Dermis blood vessel endothelial cell (primary cell): ENCODE data around the gene ANKRD13B. TPM values are rescaled to one million over a fixed set of nuclear protein-coding genes. Genes with fewer than 3 reads are reported as not detected.

Source experiments
- DNase-seq: peaks from one replicate; pipeline ENCODE4 v3.0.0; 2010
- total RNA-seq: library from RNA; depleted of rRNA; stranded (reverse); fragments of >200 nt; gene quantifications from 2 replicates; pipeline ENCODE4 v1.2.3, GENCODE V29; 2014

ANKRD13B gene
- total RNA-seq, 1 donor from 2014 or later: 7.7 TPM

- DNase-seq: no peak
Observed at GRCh38 chr17:29618272-29619065, 25.5 kb downstream of the ANKRD13B start.

DNA sequence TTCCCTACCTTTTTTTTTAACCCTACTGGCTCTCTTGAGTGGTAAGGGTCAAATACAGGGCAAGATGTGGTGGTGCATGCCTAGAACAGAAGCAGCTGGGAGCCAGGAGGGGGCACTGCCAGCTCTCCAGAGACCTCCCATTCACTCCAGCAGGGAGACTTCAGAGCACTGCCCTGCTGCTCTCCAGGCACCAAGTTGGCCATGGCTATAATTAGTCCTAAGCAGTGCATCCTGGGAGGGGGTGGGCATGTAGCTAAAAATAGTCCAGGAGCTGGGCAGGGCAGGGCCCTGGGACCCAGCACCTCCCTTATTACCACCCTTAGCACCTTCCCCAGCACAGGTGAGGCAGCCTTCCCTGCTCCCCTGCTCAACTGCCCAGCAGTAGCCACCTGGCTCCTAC lies 26.3 kb downstream of the ANKRD13B start:
- DNase-seq: peak; percentile 68

- no peak for DNase-seq
Observed at GRCh38 chr17:29620271-29620670, 27.3 kb downstream of the ANKRD13B start.

DNA sequence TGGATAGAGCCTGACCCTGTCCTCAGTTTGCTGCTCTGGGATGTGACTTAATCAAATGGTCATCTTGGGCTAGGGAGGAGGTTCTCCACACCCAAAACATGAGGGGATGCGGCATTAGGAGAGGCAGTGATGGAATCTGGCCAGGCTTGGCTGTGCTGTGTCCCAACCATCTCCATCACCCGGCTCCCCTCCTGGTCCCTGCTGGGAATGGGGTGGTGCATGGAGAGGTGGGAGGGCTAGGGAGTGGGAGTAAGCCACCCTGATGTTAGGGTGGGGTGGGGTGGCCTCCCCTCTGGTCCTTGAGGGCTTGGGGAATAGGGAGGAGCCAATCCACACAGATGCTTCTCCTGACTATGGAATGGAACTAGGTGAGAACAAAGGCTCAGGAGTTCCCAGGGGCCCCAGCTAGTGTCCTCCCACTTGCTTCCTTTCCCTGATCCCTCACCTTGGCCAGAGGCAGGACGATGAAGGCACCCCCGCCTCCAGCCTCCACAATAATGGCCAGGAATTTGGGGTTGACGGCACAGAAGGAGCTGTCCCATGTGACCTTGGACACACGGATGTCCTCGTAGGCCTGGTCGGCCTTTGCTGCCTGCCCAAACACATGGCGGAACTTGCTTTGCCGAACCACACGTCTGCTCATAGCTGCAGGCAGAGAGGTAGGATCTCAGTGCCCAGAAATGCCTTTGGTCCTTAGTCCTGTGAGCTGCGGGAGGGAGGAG lies 28.0 kb downstream of the ANKRD13B start:
- DNase-seq: no peak

- no peak for DNase-seq
Observed at GRCh38 chr17:29621751-29622194, 28.8 kb downstream of the ANKRD13B start.

GRCh38 chr17:29622337-29623282 lies 29.7 kb downstream of the ANKRD13B start, which contains the start of gene CORO6:
CORO6 (minus strand) TSS chr17:29622912; CDS start chr17:29621421, 1,491 bp downstream.
- peak; percentile 52 for DNase-seq

DNA sequence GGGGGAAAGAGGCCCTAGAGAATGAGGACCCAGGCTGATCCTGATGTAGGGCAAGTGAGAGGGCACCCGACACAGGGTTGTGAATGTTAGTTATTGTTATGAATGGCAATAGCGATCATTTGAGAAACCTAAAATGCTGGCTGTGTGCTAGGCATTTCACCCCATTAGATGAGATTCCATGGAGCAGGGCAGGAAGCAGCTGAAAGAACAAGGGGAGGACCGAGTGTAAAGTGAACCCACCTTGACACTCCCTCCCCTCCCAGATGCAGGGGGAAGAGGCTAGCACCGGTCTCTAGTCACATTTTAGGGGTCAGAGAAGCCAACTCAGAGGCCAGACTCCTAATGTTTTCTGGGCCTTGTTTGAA lies 30.3 kb downstream of the ANKRD13B start:
- no peak for DNase-seq

DNA sequence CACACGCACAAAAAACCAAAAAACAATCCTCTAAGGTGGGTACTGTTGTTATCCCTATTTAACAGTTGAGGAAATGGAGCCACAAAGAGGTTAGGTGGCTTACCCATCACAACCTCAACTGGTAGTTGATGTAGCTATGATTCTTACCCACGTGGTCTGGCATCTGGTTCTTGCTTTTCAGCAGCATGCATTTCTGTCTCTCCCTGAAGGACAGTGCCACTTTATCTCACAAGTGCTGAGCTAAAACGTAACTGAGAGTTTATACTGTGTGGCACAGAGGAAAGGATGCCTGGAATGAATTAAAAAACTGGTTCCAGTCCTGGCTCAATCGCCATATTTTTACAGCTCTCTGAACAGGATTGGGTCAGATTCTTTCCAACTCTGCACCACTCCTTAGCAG lies 31.7 kb downstream of the ANKRD13B start:
- no peak for DNase-seq

DNA sequence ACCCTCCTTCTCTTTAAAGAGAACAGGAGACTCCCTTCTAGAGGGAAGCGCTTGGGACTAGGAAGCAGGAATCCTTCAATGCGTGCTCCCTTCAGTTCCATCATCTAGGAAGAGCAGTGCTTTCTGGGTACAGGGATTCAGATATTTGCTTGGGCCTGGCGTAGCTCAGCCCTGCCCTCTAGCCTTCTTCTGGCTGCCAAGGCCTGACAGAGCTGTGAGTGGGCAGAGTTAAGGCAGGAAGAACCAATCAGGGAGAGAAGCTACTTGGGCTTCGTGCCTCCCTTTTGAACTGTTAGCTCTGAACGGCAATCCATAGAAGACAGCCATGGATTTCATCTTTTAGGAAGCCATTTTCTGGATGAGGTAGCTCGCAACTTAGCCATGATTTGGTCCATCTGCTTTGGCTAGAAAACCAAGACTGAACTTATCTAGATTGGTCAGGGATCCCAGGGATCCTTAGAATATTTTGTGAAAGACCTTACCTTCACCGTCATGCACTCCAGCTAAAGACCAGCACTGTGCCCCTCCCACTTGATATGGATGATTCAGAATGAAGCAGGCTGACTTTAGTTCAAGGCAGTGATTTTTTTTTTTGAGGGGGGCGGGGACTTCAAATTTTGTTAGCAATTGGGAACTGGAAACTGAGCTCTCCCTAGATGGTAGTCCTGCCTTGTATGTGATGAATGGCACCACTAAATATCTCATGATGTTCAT lies 32.3 kb downstream of the ANKRD13B start:
- peak; percentile 34 for DNase-seq

DNA sequence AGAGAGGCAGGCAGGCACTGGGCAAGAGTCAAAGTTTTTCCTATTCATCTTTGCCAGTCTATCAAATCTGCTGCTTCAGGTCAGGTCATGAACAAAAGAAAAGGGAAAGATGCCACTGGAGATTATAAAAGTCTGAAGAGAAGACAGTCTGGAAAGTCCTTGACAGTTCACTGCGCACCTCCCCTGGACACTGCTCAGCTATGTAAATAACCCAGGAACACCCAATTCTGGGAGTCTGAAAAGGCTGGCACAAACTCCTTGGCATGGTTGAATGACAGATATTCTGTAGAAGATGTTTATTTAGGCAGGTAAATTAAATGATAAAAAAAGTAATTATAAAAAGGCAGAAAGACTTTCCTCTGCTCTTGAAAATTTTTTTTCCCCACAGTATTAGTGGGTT lies 35.0 kb downstream of the ANKRD13B start:
- no peak for DNase-seq

GRCh38 chr17:29628644-29629043 lies 35.7 kb downstream of the ANKRD13B start:
- no peak for DNase-seq

DNA sequence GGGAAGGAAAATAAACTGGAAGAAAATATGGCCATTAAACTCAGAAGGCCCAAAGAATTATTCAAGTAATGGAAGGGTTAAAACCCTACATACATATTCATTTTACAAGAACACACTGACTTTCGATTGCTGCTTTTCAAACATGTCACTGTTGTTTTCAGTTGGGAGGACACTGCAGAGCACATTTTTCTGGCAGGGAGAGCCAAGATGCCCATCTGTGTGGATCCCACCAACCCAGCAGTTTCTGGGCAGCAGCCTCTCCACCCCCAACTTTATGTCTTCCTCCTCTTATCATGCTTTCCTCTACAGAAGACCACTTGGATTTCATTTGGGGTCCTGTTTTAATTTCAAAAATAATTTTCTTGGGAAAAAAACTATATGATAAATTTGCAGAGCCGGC lies 36.9 kb downstream of the ANKRD13B start:
- DNase-seq: no peak

- DNase-seq: no peak
Observed at GRCh38 chr17:29630630-29631193, 37.8 kb downstream of the ANKRD13B start.

DNA sequence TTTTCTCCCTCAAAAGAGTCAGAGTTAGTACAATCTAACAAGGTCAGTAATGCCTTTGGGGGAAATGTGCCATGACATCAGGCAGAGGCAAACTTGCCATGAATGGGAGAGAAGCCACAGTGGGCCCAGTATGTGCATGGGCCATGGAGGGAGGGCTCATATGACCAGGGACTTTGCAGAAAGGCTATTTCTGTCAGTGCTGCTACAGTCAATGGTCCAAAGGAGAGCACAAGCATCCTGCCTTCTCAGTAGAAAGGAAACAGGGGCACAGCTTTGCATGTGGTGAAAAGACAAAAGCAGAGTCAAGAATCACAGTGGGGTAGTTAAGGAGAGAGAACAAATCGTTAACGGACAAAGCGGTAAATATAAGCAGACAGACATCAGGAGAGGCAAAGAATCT lies 41.0 kb downstream of the ANKRD13B start:
- DNase-seq: no peak

- peak; percentile 76 for DNase-seq
Observed at GRCh38 chr17:29640413-29640812, 47.5 kb downstream of the ANKRD13B start.

DNA sequence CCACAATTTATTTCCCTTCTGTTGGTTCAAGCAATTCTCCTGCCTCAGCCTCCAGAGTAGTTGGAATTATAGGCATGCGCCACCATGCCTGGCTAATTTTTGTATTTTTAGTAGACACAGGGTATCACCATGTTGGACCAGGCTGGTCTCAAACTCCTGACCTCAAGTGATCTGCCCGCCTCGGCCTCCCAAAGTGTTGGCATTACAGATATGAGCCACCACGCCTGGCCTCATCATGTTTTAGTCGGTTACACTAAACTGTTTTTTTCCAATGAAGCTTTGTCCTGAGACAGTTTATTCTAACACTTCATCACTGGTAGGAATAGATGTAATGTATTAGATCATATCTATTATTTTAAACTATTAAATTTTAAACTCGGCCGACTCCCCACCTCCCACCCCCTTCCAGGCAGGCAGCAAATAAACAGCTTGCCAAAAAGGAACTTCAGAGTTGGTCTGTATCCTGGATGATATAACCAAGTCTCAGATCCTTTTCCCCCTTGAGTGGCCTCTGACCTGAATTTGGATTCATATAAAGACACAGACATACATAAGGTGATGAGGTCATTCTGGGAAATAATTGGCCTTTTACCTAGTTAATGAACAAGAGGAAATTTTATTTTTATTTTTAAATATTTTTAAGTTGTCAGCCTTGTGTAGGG lies 48.2 kb downstream of the ANKRD13B start:
- DNase-seq: peak; percentile 97

GRCh38 chr17:29642171-29642611 lies 49.3 kb downstream of the ANKRD13B start:
- no peak for DNase-seq

DNA sequence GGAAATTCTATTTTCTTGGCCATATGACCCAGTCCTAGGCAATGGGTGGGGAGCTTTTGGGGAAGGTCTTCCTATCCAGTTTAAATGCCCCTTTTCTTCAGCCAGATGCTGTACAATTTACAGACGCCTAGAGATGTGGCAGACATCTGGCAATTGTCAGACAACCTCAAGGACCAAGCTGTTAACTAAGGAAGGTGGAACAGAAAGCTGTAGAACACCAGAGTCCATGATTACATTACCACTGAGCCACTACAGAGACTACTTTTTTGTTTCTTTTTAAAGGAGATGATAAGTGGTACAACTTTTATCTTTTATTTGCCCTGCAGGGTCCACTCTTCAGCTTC lies 50.9 kb downstream of the ANKRD13B start:
- DNase-seq: no peak

- DNase-seq: no peak
Observed at GRCh38 chr17:29645515-29646051, 52.7 kb downstream of the ANKRD13B start.

GRCh38 chr17:29648005-29648404 lies 55.1 kb downstream of the ANKRD13B start:
- DNase-seq: no peak

GRCh38 chr17:29649359-29649758 lies 56.4 kb downstream of the ANKRD13B start:
- no peak for DNase-seq
